ENCODE data around the gene RPS8. TPM values are rescaled to one million over a fixed set of nuclear protein-coding genes. Genes with fewer than 3 reads are reported as not detected.

The RPS8 gene
- total and polyA plus RNA-seq, 2 donors from 2014 or later, result 1,449 to 1,538 TPM

- peak overlapping the region in 1 of 2 donors; percentile 14 for H3K27ac ChIP-seq (ENCODE audit: low read depth in 2 of 2, low read length in 2 of 2)
- no peaks in the 10 kb centered on the region for H3K27me3 ChIP-seq (ENCODE audit: control insufficient read depth, insufficient read depth, low read length)
- DNase-seq, result peak in 2 of 5 donors; percentile 48 to 70
- no peak overlapping the region for H3K9ac ChIP-seq (ENCODE audit: low read length in 3 of 3)
- H3K4me1 ChIP-seq (ENCODE audit: control insufficient read depth in 2 of 3, insufficient read depth in 2 of 3, low read depth in 1 of 3, low read length in 3 of 3), result peaks cover 24 to 52% (median 38%) of the 10 kb centered on the region in 3 donors
- intact Hi-C loops (cut with DNase I), result no loop called here
- no peak for FAIRE-seq
- H3K9me3 ChIP-seq (ENCODE audit: control insufficient read depth in 2 of 3, insufficient read depth in 1 of 3, low read length in 3 of 3), result no peaks in the 10 kb centered on the region
- TF ChIP-seq CTCF (IDR thresholded peaks at IDR 0.05; ENCODE audit: borderline replicate concordance, extremely low read depth, insufficient read depth), result no peak
- peaks cover 0 to 8% (median 4%) of the 10 kb centered on the region in 3 donors for H3K36me3 ChIP-seq (ENCODE audit: control insufficient read depth in 2 of 3, insufficient read depth in 3 of 3, low read length in 3 of 3)
- no peak overlapping the region for H3K4me3 ChIP-seq (ENCODE audit: low read length in 3 of 3)
Measured at GRCh38 chr1:44805311-44806024, 30.1 kb downstream of the RPS8 start.

GRCh38 chr1:44806025-44806703 is 30.8 kb downstream of the RPS8 start:
- peak overlapping the region in 1 of 3 donors; percentile 41 for H3K4me3 ChIP-seq (ENCODE audit: low read length in 3 of 3)
- H3K9me3 ChIP-seq (ENCODE audit: control insufficient read depth in 2 of 3, insufficient read depth in 1 of 3, low read length in 3 of 3), result no peaks in the 10 kb centered on the region
- H3K27ac ChIP-seq (ENCODE audit: low read depth in 2 of 2, low read length in 2 of 2), result peak overlapping the region; percentile 98 to 100
- H3K27me3 ChIP-seq (ENCODE audit: control insufficient read depth, insufficient read depth, low read length), result no peaks in the 10 kb centered on the region
- no peak for FAIRE-seq
- peaks cover 0 to 8% (median 4%) of the 10 kb centered on the region in 3 donors for H3K36me3 ChIP-seq (ENCODE audit: control insufficient read depth in 2 of 3, insufficient read depth in 3 of 3, low read length in 3 of 3)
- peak in 2 of 5 donors; percentile 63 to 80 for DNase-seq
- H3K4me1 ChIP-seq (ENCODE audit: control insufficient read depth in 2 of 3, insufficient read depth in 2 of 3, low read depth in 1 of 3, low read length in 3 of 3), result peaks cover 24 to 53% (median 39%) of the 10 kb centered on the region in 3 donors
- intact Hi-C loops (cut with DNase I), result no loop called here
- peak overlapping the region in 2 of 3 donors; percentile 26 to 97 for H3K9ac ChIP-seq (ENCODE audit: low read length in 3 of 3)
- TF ChIP-seq CTCF (IDR thresholded peaks at IDR 0.05; ENCODE audit: borderline replicate concordance, extremely low read depth, insufficient read depth), result no peak

GRCh38 chr1:44806704-44807363 is 31.5 kb downstream of the RPS8 start, which contains the start of gene DYNLT4:
Gene DYNLT4 (minus strand): TSS chr1:44807351. CDS start chr1:44806668, 683 bp downstream.
- no peaks in the 10 kb centered on the region for H3K9me3 ChIP-seq (ENCODE audit: control insufficient read depth in 2 of 3, insufficient read depth in 1 of 3, low read length in 3 of 3)
- peak within 1 kb of the TSS; percentile 98 to 100 for H3K27ac ChIP-seq (ENCODE audit: low read depth in 2 of 2, low read length in 2 of 2)
- H3K36me3 ChIP-seq (ENCODE audit: control insufficient read depth in 2 of 3, insufficient read depth in 3 of 3, low read length in 3 of 3), result peaks cover 0 to 8% (median 4%) of the 10 kb centered on the region in 3 donors
- peaks cover 23 to 52% (median 39%) of the 10 kb centered on the region in 3 donors for H3K4me1 ChIP-seq (ENCODE audit: control insufficient read depth in 2 of 3, insufficient read depth in 2 of 3, low read depth in 1 of 3, low read length in 3 of 3)
- no peak for TF ChIP-seq CTCF (IDR thresholded peaks at IDR 0.05; ENCODE audit: borderline replicate concordance, extremely low read depth, insufficient read depth)
- FAIRE-seq (no peak), DNase-seq (no peak)
- peak within 1 kb of the TSS in 1 of 3 donors; percentile 41 for H3K4me3 ChIP-seq (ENCODE audit: low read length in 3 of 3)
- intact Hi-C loops (cut with DNase I), result no loop called here
- H3K27me3 ChIP-seq (ENCODE audit: control insufficient read depth, insufficient read depth, low read length), result no peaks in the 10 kb centered on the region
- H3K9ac ChIP-seq (ENCODE audit: low read length in 3 of 3), result peak within 1 kb of the TSS in 2 of 3 donors; percentile 50 to 97

Data from kidney (tissue), 14 donors.